Fibroblast of the aortic adventitia (primary cell): Measurements from ENCODE around the gene JAKMIP1. TPM values are rescaled to one million over a fixed set of nuclear protein-coding genes. Genes with fewer than 3 reads are reported as not detected.
"Not testable (repeated sequence)": the region's sequence is repeated elsewhere in the genome, so short reads cannot be mapped to it uniquely, and the experiment has no call there.

Experiments
- DNase-seq: peaks from one replicate; pipeline ENCODE4 v3.0.0-alpha.2; 2010; ENCODE audit warnings: low read depth
- H3K4me3 ChIP-seq: 2 replicates; pipeline ENCODE4 v1.5.1; 2011; ENCODE audit warnings: low read depth, mild to moderate bottlenecking, control low read depth, low read length, moderate library complexity
- total RNA-seq: library from RNA; depleted of rRNA; stranded (reverse); fragments of >200 nt; gene quantifications from 2 replicates; pipeline ENCODE4 v1.2.3, GENCODE V29; 2012; ENCODE audit warnings: low replicate concordance
- TF ChIP-seq, protein P1 (sequence below): IDR thresholded peaks from 2 replicates; pipeline ENCODE4 v1.5.1; 2011; ENCODE audit warnings: mild to moderate bottlenecking, low read length, control low read depth, inconsistent platforms; ENCODE audit not compliant: insufficient read depth

JAKMIP1 gene
- total RNA-seq, 1 donor, result not detected

DNA sequence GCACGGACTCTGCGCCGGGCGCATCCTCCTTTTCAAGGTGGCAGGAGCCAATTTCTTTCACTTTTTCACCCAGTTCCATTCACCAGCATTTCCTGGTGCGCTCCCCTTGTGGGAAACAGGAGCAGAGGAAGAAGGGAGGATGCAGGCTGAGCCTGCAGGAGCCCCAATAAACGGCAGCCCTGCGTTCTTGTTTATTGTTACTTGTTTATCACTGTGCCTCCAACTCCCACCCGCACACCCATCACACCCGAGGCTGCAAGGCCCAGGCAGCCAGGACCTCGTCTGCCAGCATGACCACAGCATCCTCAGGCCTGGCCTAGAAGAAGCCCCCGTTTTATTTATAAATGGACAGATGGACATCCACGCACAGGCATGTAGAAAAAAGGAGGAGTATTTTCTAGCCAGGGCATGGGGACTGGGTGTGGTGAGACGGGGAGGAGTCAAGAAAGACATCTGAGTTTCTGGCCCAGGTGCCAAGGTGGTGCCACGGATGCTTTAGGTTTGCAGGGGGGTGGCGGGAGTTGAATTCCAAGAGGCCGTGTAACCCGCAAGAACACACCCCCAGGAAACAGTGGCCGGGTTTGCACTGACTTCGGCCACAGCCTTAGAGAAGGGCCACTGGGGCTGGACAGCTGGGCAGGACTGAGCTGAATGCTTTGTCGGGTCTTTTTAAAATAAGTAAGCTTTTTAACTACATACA, 51.7 kb downstream of the JAKMIP1 start:
- TF ChIP-seq, protein P1, sequence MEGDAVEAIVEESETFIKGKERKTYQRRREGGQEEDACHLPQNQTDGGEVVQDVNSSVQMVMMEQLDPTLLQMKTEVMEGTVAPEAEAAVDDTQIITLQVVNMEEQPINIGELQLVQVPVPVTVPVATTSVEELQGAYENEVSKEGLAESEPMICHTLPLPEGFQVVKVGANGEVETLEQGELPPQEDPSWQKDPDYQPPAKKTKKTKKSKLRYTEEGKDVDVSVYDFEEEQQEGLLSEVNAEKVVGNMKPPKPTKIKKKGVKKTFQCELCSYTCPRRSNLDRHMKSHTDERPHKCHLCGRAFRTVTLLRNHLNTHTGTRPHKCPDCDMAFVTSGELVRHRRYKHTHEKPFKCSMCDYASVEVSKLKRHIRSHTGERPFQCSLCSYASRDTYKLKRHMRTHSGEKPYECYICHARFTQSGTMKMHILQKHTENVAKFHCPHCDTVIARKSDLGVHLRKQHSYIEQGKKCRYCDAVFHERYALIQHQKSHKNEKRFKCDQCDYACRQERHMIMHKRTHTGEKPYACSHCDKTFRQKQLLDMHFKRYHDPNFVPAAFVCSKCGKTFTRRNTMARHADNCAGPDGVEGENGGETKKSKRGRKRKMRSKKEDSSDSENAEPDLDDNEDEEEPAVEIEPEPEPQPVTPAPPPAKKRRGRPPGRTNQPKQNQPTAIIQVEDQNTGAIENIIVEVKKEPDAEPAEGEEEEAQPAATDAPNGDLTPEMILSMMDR, result no peak
- no peak for DNase-seq
- no peak overlapping the region for H3K4me3 ChIP-seq

DNA sequence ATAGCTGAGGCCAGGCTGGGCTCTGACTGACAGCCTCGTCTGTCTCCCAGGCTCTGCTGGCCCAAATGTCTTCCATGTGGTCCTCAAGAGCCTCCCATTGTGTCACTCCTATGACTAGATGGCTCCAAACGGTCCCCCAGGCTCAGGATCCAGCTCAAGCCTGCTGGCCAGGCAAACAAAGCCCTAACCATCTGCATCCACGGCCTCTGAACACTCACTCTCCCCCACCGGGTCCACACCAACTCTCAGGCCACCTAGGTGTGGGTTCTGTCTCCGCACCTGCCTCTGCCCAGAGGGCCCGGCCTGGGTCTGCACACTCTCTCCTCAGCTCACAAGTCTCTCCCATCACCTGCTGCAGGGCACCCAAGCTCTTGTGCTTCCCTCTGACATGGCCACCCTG, 52.9 kb downstream of the JAKMIP1 start:
- TF ChIP-seq, protein P1, result no peak
- no peak overlapping the region for H3K4me3 ChIP-seq
- DNase-seq, result no peak

DNA sequence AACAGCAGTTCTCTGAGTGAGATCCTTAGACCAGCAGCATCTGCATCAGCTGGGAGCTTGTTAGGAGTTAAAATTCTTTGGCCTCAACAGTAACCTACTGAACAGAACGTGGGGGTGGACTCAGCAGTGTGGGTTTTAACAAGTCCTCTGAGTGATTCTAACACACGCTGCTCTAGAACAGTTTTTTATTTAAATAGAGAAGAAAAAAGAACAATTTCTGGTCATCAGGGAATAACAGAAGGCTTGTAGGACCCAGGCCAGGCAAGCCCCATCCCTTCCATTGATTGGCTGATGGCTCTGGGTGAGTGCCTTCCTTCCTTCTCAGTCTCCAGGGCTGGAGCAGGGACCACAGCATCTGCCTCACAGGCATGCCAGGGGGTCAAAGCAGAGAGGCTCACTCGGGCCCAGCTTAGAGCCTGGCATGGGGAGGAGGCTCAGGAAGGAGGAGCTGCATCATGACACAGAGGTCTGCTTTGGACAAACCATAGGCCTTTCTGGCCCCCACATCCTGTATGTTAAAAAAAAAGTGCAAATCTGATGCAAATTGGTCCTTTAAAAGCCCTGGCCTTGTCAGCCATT, 56.7 kb downstream of the JAKMIP1 start:
- H3K4me3 ChIP-seq, result no peak overlapping the region
- TF ChIP-seq, protein P1, result no peak
- DNase-seq, result no peak

DNA sequence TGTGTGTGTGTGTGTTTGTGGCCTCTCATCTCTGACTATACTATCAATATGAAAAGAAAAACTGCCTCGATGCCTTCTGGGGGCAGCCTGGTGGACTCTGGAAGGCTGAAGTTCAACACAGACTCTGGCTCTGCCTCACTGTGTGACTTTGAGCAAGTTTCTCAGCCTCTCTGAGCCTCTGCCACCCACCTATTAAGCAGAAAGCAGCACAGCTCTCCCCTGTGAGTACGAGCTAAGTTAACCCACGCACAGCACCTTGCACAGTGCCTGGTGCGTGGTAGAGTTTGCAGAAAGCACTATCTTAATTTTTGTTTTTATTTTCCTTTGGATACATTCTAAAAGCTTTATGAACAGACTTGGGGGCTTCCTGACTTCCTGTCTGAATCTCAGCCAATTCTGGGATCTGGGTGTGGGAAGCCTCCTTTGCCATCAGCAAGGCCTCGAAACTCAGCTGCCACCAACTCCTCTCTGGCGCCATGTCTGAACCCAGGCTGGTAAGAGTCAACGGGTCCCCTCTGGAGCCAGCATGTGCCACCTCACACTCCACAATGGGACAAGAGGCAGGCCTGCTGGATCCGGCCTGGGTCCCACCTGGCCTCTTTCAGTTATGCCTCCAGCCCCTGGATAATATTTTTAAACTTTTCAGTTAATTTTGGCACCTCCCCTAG, 57.3 kb downstream of the JAKMIP1 start:
- no peak for DNase-seq
- no peak overlapping the region for H3K4me3 ChIP-seq
- TF ChIP-seq, protein P1, result no peak

DNA sequence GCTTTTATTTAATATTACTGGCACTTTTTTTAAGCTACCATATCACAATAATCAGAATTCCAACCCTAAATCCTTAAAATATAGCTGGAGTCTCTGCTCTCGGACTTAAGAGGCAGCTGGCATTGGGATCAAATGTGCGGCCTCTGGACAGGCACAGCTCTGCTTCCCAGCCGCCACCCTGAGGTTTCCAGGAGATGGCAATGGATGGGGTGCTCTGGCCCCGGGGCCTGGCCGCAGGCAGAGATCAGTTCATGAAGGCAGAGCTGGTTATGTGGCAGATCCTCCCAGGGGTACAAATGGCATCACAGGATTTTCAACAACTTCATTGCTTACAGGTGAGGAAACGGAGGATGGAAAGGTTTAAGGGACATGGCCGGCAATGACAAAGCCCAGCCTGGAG, 57.8 kb downstream of the JAKMIP1 start:
- no peak overlapping the region for H3K4me3 ChIP-seq
- TF ChIP-seq, protein P1, result no peak
- DNase-seq, result no peak

DNA sequence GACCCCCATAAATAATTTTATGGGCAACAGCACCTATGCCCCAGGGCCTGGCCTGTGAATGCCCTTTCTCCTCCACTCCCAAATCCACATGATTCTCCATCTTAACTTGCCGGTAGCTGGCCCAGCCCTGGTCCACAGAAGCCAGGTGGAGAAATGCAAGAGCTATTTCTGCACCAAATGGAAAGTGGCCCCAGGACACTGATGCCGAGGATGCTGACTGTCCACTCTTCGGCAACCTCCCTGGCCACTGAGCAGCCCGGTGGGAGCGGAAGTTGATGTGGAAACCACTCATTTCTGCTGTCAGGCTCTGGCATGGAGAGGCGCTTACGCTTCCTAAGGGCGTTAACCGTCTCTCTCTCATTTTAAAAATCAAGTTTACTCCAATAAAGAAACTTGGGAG, 58.8 kb downstream of the JAKMIP1 start:
- H3K4me3 ChIP-seq, result no peak overlapping the region
- TF ChIP-seq, protein P1, result no peak
- DNase-seq, result no peak

DNA sequence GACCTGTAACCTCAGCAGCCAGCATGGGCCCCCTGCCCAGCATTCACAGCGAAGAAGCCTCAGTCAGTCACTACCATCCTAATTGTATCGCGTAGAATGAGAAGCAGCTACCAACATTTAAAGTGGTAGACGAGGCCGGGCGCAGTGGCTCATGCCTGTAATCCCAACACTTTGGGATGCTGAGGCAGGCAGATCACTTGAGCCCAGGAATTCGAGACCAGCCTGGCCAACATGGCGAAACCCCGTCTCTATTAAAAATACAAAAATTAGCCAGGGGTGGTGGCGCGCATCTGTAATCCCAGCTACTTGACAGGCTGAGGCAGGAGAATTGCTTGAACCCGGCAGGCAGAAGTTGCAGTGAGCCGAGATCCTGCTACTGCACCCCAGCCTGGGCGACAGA, 59.3 kb downstream of the JAKMIP1 start:
- DNase-seq, H3K4me3 ChIP-seq: not testable (repeated sequence)
